Superior temporal gyrus (tissue), 1 donor: ENCODE measurements around the gene ATXN1.
A peak's percentile ranks its signal among the peaks of the same experiment; 100 is the strongest.

Source experiments
- DNase-seq: peaks from one replicate; pipeline ENCODE4 v3.0.0-alpha.2; 2016; ENCODE audit errors: extremely low spot score

ATXN1 gene

GRCh38 chr6:16336056-16336818 is 425.0 kb downstream of the ATXN1 start:
- DNase-seq = no peak

GRCh38 chr6:16335176-16335575 is 426.1 kb downstream of the ATXN1 start:
- no peak for DNase-seq

GRCh38 chr6:16334671-16335070 is 426.6 kb downstream of the ATXN1 start:
- DNase-seq = no peak

- no peak for DNase-seq
Observed at GRCh38 chr6:16333580-16333979, 427.7 kb downstream of the ATXN1 start.

- DNase-seq = peak; percentile 95
Observed at GRCh38 chr6:16332175-16332542, 429.1 kb downstream of the ATXN1 start.

GRCh38 chr6:16331384-16332174 is 429.7 kb downstream of the ATXN1 start:
- peak; percentile 94 for DNase-seq

GRCh38 chr6:16329233-16329632 is 432.0 kb downstream of the ATXN1 start:
- DNase-seq = no peak

- DNase-seq = no peak
Observed at GRCh38 chr6:16327777-16328325, 433.4 kb downstream of the ATXN1 start.

- no peak for DNase-seq
Observed at GRCh38 chr6:16326971-16327776, 434.1 kb downstream of the ATXN1 start.

GRCh38 chr6:16326531-16326930 is 434.7 kb downstream of the ATXN1 start:
- no peak for DNase-seq

- DNase-seq = no peak
Observed at GRCh38 chr6:16324606-16325225, 436.5 kb downstream of the ATXN1 start.

GRCh38 chr6:16324184-16324583 is 437.1 kb downstream of the ATXN1 start:
- DNase-seq = no peak

- peak; percentile 89 for DNase-seq
Observed at GRCh38 chr6:16322666-16323312, 438.5 kb downstream of the ATXN1 start.

GRCh38 chr6:16321826-16322225 is 439.4 kb downstream of the ATXN1 start:
- DNase-seq = no peak

GRCh38 chr6:16321341-16321710 is 439.9 kb downstream of the ATXN1 start:
- DNase-seq = no peak

- DNase-seq = no peak
Observed at GRCh38 chr6:16320533-16321340, 440.5 kb downstream of the ATXN1 start.

- peak; percentile 87 for DNase-seq
Observed at GRCh38 chr6:16319813-16320532, 441.3 kb downstream of the ATXN1 start.

GRCh38 chr6:16318953-16319720 is 442.1 kb downstream of the ATXN1 start:
- DNase-seq = no peak

- peak; percentile 76 for DNase-seq
Observed at GRCh38 chr6:16318538-16318937, 442.7 kb downstream of the ATXN1 start.
